AG09309 (cell line): Measurements from ENCODE around the gene TMEM163.

Source experiments
- DNase-seq: peaks from one replicate; pipeline ENCODE4 v3.0.0-alpha.2; 2010; ENCODE audit warnings: low read depth
- H3K4me3 ChIP-seq: 2 replicates; pipeline ENCODE4 v1.5.1; 2011; ENCODE audit warnings: mild to moderate bottlenecking, low read depth, low read length, moderate library complexity; ENCODE audit not compliant: control insufficient read depth
- CTCF ChIP-seq: IDR thresholded peaks from 2 replicates; pipeline ENCODE4 v1.5.1; 2011; ENCODE audit warnings: mild to moderate bottlenecking, low read depth, low read length, inconsistent platforms; ENCODE audit not compliant: insufficient read depth, control insufficient read depth; ENCODE audit errors: missing control alignments

TMEM163 gene

GRCh38 chr2:134700730-134701129 lies 18.1 kb downstream of the TMEM163 start:
- H3K4me3 ChIP-seq, result no peak overlapping the region
- no peak for DNase-seq

GRCh38 chr2:134694411-134694810 lies 24.4 kb downstream of the TMEM163 start:
- no peak for TF ChIP-seq CTCF
- H3K4me3 ChIP-seq, result no peak overlapping the region
- no peak for DNase-seq

More at GRCh38 chr2:134700730-134701129, 18.1 kb downstream of the TMEM163 start:
- TF ChIP-seq CTCF, result no peak

GRCh38 chr2:134693359-134694330 lies 25.2 kb downstream of the TMEM163 start:
- TF ChIP-seq CTCF, result no peak
- DNase-seq, result no peak
- no peak overlapping the region for H3K4me3 ChIP-seq

GRCh38 chr2:134692499-134692898 lies 26.3 kb downstream of the TMEM163 start:
- no peak for DNase-seq
- H3K4me3 ChIP-seq, result no peak overlapping the region

GRCh38 chr2:134690629-134691215 lies 28.1 kb downstream of the TMEM163 start:
- TF ChIP-seq CTCF, result no peak
- H3K4me3 ChIP-seq, result no peak overlapping the region
- no peak for DNase-seq

More at GRCh38 chr2:134692499-134692898, 26.3 kb downstream of the TMEM163 start:
- TF ChIP-seq CTCF, result no peak

- TF ChIP-seq CTCF, result no peak
- DNase-seq, result no peak
Measured at GRCh38 chr2:134689315-134689714, 29.5 kb downstream of the TMEM163 start.

More at GRCh38 chr2:134689315-134689714, 29.5 kb downstream of the TMEM163 start:
- H3K4me3 ChIP-seq, result no peak overlapping the region
